CD14-positive monocyte (primary cell): Measurements from ENCODE around the gene GCNT1. TPM values are rescaled to one million over a fixed set of nuclear protein-coding genes. Genes with fewer than 3 reads are reported as not detected.

Experiments used
- DNase-seq, 3 donors: peaks; one replicate each; pipeline ENCODE4 v3.0.0-alpha.2; 2011 to 2022
- H2AFZ ChIP-seq: 2 replicates; pipeline ENCODE4 v1.6.0; 2012; ENCODE audit warnings: mild to moderate bottlenecking, low read depth, low read length, inconsistent platforms; ENCODE audit not compliant: insufficient read depth, poor library complexity, severe bottlenecking
- H3K27ac ChIP-seq, 2 donors: 1 replicate in 1 of 2; 2 replicates in 1 of 2; pipeline ENCODE4 v1.5.1; 2012 to 2013; ENCODE audit warnings: low read length in 2 of 2, control low read depth in 1 of 2, inconsistent platforms in 1 of 2, low read depth in 1 of 2, mild to moderate bottlenecking in 1 of 2
- H3K27me3 ChIP-seq, 2 donors: one replicate each; pipeline versions ENCODE4 v1.6.0 to v1.6.1; 2011 to 2013; ENCODE audit warnings: low read length in 2 of 2; ENCODE audit not compliant: control insufficient read depth in 2 of 2, insufficient read depth in 2 of 2
- H3K36me3 ChIP-seq, 2 donors: replicated peaks in 1 of 2; 1 replicate in 1 of 2; 2 replicates in 1 of 2; pipeline versions ENCODE4 v1.5.1 to v1.6.1; 2012 to 2013; ENCODE audit warnings: low read length in 2 of 2, control low read depth in 1 of 2, inconsistent platforms in 1 of 2, mild to moderate bottlenecking in 1 of 2; ENCODE audit not compliant: insufficient read depth in 2 of 2, control insufficient read depth in 1 of 2
- H3K4me1 ChIP-seq, 2 donors: 1 replicate in 1 of 2; 2 replicates in 1 of 2; pipeline versions ENCODE4 v1.5.1 to v1.6.1; 2012 to 2013; ENCODE audit warnings: low read length in 2 of 2, control low read depth in 1 of 2, inconsistent platforms in 1 of 2, mild to moderate bottlenecking in 1 of 2, moderate library complexity in 1 of 2; ENCODE audit not compliant: insufficient read depth in 2 of 2, control insufficient read depth in 1 of 2
- H3K4me2 ChIP-seq: replicated peaks from 2 replicates; pipeline ENCODE3; 2012; ENCODE audit warnings: low read length, moderate library complexity, mild to moderate bottlenecking; ENCODE audit not compliant: poor library complexity, severe bottlenecking; ENCODE audit errors: extremely low read depth
- H3K4me3 ChIP-seq, 3 experiments: fragments of 200-600 bp in 1 of 3; sonication (generic) in 1 of 3; replicated peaks in 1 of 3; 1 replicate in 2 of 3; 2 replicates in 1 of 3; pipeline ENCODE4 v1.5.1; 2011 to 2013; ENCODE audit warnings: low read length in 3 of 3, mild to moderate bottlenecking in 3 of 3, control low read depth in 2 of 3, low read depth in 2 of 3, inconsistent platforms in 1 of 3, moderate library complexity in 1 of 3
- H3K79me2 ChIP-seq: 2 replicates; pipeline ENCODE4 v1.6.0; 2012; ENCODE audit warnings: mild to moderate bottlenecking, control low read depth, inconsistent platforms, low read length, moderate library complexity; ENCODE audit not compliant: insufficient read depth
- H3K9ac ChIP-seq: 2 replicates; pipeline ENCODE4 v1.6.0; 2017; ENCODE audit warnings: low read length, mild to moderate bottlenecking; ENCODE audit not compliant: insufficient read depth, poor library complexity, severe bottlenecking
- H3K9me3 ChIP-seq, 2 donors: replicated peaks in 1 of 2; 1 replicate in 1 of 2; 2 replicates in 1 of 2; pipeline versions ENCODE4 v1.5.1 to v1.6.1; 2012 to 2013; ENCODE audit warnings: low read length in 2 of 2, control low read depth in 1 of 2; ENCODE audit not compliant: control insufficient read depth in 1 of 2, insufficient read depth in 1 of 2
- H4K20me1 ChIP-seq: 2 replicates; pipeline ENCODE4 v1.6.0; 2012; ENCODE audit warnings: mild to moderate bottlenecking, low read length, control low read depth, moderate library complexity; ENCODE audit not compliant: insufficient read depth
- H3K27ac Mint-ChIP-seq, 7 donors: one replicate each; pipeline ENCODE4 v1.8.0; 2020; ENCODE audit warnings: mild to moderate bottlenecking in 7 of 7, mixed read lengths in 7 of 7, moderate library complexity in 6 of 7, inconsistent platforms in 2 of 7
- H3K27me3 Mint-ChIP-seq, 3 donors: one replicate each; pipeline ENCODE4 v1.8.0; 2021 to 2022; ENCODE audit warnings: low read depth in 3 of 3, mild to moderate bottlenecking in 3 of 3, mixed read lengths in 3 of 3, moderate library complexity in 3 of 3, inconsistent platforms in 1 of 3
- H3K36me3 Mint-ChIP-seq, 2 donors: one replicate each; pipeline ENCODE4 v1.8.0; 2020; ENCODE audit warnings: mixed read lengths in 2 of 2, inconsistent platforms in 1 of 2, mild to moderate bottlenecking in 1 of 2
- H3K4me1 Mint-ChIP-seq: one replicate; pipeline ENCODE4 v1.8.0; 2020; ENCODE audit warnings: mild to moderate bottlenecking, mixed read lengths
- H3K4me3 Mint-ChIP-seq, 2 donors: one replicate each; pipeline ENCODE4 v1.8.0; 2020; ENCODE audit warnings: mild to moderate bottlenecking in 2 of 2, mixed read lengths in 2 of 2, moderate library complexity in 1 of 2
- H3K9me3 Mint-ChIP-seq, 7 donors: one replicate each; pipeline ENCODE4 v1.8.0; 2020 to 2022; ENCODE audit warnings: mixed read lengths in 7 of 7, mild to moderate bottlenecking in 6 of 7, moderate library complexity in 6 of 7, inconsistent platforms in 2 of 7
- WGBS: methylation state at CpG from one replicate; pipeline ENCODE4 v1.1.5; 2013; ENCODE audit warnings: missing lambda C conversion rate; ENCODE audit not compliant: insufficient coverage; 5-methylcytosine and 5-hydroxymethylcytosine counted together
- intact Hi-C, 2 donors: fragments of 100-400 bp; cut with micrococcal nuclease; formaldehyde crosslinking; loops; one replicate each; pipeline versions ENCODE4 v1.15.0 to v1.15.1; 2023
- polyA plus RNA-seq, 3 donors: library from polyadenylated mRNA; depleted of rRNA in 1 of 3; unstranded in 2 of 3; stranded (reverse) in 1 of 3; fragments of 300-500 nt in 2 of 3; fragments of >200 nt in 1 of 3; fragmentation: Illumina TruSeq in 2 of 3; gene quantifications; 1 replicate in 2 of 3; 2 replicates in 1 of 3; pipeline ENCODE4 v1.2.3, GENCODE V29; 2012 to 2021
- TF ChIP-seq, protein P1 (sequence below): fragments of 200-600 bp; IDR thresholded peaks from one replicate; pipeline ENCODE4 v1.8.0; 2022; ENCODE audit warnings: antibody characterized with exemption, mild to moderate bottlenecking

GCNT1 gene
- polyA plus RNA-seq, 3 donors, result 8.4 to 15.4 (median 9.3) TPM

DNA sequence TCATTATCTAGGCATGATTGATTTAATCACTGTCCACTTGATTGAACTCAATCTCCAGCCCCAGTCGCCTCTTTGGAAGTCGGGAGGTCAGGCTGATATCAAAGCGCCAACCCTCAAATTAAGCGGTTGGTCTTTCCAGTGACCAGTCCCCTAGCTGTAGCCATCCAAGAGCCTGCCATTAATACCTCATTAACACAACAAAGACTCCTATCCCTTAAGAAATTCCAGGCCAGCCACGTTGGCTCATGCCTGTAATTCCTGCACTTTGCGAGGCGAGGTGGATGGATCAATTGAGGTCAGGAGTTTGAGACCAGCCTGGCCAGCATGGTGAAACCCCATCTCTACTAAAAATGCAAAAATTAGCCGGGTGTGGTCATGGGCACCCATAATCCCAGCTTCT lies 27.4 kb upstream of the GCNT1 start:
- TF ChIP-seq, protein P1, sequence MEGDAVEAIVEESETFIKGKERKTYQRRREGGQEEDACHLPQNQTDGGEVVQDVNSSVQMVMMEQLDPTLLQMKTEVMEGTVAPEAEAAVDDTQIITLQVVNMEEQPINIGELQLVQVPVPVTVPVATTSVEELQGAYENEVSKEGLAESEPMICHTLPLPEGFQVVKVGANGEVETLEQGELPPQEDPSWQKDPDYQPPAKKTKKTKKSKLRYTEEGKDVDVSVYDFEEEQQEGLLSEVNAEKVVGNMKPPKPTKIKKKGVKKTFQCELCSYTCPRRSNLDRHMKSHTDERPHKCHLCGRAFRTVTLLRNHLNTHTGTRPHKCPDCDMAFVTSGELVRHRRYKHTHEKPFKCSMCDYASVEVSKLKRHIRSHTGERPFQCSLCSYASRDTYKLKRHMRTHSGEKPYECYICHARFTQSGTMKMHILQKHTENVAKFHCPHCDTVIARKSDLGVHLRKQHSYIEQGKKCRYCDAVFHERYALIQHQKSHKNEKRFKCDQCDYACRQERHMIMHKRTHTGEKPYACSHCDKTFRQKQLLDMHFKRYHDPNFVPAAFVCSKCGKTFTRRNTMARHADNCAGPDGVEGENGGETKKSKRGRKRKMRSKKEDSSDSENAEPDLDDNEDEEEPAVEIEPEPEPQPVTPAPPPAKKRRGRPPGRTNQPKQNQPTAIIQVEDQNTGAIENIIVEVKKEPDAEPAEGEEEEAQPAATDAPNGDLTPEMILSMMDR, result no peak
- H3K4me1 Mint-ChIP-seq, result peaks cover 2% of the 10 kb centered on the region
- WGBS, result 100% methylated on average over 5 of the region's 8 CpGs
- H3K27me3 Mint-ChIP-seq, result no peaks in the 10 kb centered on the region
- H3K4me3 Mint-ChIP-seq, result no peak overlapping the region
- no peaks in the 10 kb centered on the region for H3K27me3 ChIP-seq
- no peaks in the 10 kb centered on the region for H3K4me1 ChIP-seq
- no peak overlapping the region for H3K4me3 ChIP-seq
- no peaks in the 10 kb centered on the region for H3K36me3 Mint-ChIP-seq
- H3K36me3 ChIP-seq, result no peaks in the 10 kb centered on the region
- no peak overlapping the region for H3K27ac ChIP-seq
- H3K27ac Mint-ChIP-seq, result no peak overlapping the region
- no peaks in the 10 kb centered on the region for H3K9me3 ChIP-seq
- no peaks in the 10 kb centered on the region for H3K79me2 ChIP-seq
- no peak overlapping the region for H3K4me2 ChIP-seq
- no peak overlapping the region for H3K9ac ChIP-seq
- H2AFZ ChIP-seq, result no peak overlapping the region
- H4K20me1 ChIP-seq, result no peaks in the 10 kb centered on the region
- DNase-seq, result no peak
- intact Hi-C loops, result no loop called here
- peaks cover 0 to 9% (median 3%) of the 10 kb centered on the region in 7 donors for H3K9me3 Mint-ChIP-seq

DNA sequence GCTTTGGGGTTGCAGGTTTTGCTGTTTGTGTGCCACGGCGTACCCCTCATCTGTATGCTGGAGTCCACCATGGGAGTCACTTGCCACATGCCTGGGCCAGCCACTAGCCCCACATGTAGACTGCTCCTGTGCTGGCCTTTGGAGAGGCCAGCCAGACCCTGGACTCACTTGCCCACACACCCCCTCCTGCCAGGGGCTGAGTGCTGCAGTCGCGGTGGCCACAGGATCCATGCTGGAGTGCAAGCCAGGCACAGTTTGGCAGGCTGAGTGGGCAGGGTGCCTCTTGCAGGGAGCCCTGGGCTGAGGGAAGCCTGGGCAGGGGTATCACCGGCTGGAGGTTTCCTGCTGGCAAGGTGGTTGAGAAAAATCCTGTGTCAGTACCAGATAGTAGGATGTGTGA lies 25.6 kb upstream of the GCNT1 start:
- no peaks in the 10 kb centered on the region for H3K27me3 ChIP-seq
- H3K27ac ChIP-seq, result no peak overlapping the region
- H3K9me3 ChIP-seq, result no peaks in the 10 kb centered on the region
- Mint-ChIP-seq H3K4me3 (no peak overlapping the region), H3K27ac (no peak overlapping the region), H3K4me1 (peaks cover 2% of the 10 kb centered on the region), H3K36me3 (no peaks in the 10 kb centered on the region), H3K27me3 (no peaks in the 10 kb centered on the region), H3K9me3 (peaks cover 0 to 9% (median 3%) of the 10 kb centered on the region in 7 donors)
- H3K4me3 ChIP-seq, result no peak overlapping the region
- no peaks in the 10 kb centered on the region for H3K79me2 ChIP-seq
- intact Hi-C loops, result no loop called here
- H2AFZ ChIP-seq, result no peak overlapping the region
- no peak overlapping the region for H3K9ac ChIP-seq
- DNase-seq, result no peak
- TF ChIP-seq, protein P1, result no peak
- H4K20me1 ChIP-seq, result no peaks in the 10 kb centered on the region
- WGBS, result 93% methylated on average over 3 of the region's 5 CpGs
- no peaks in the 10 kb centered on the region for H3K36me3 ChIP-seq
- H3K4me1 ChIP-seq, result no peaks in the 10 kb centered on the region
- no peak overlapping the region for H3K4me2 ChIP-seq
